AG04449 (cell line): ENCODE measurements around the gene DENND1A.

Source experiments
- CTCF ChIA-PET: fragments of 350-600 bp; formaldehyde crosslinking; extraction: SDS; loops from one replicate; lab custom pipeline; 2021; ENCODE audit warnings: antibody characterized with exemption; lab: Yijun Ruan, JAX
- POLR2A ChIA-PET: fragments of 400-600, 350-600 bp; formaldehyde crosslinking; extraction: SDS; loops from one replicate; lab custom pipeline; 2020; ENCODE audit warnings: antibody characterized with exemption, inconsistent platforms; lab: Yijun Ruan, JAX
- DNase-seq: peaks from one replicate; pipeline ENCODE4 v3.0.0-alpha.2; 2010; ENCODE audit warnings: low read depth, low spot score
- H3K4me3 ChIP-seq: 2 replicates; pipeline ENCODE4 v1.5.1; 2011; ENCODE audit warnings: low read depth, mild to moderate bottlenecking, control low read depth, low read length
- CTCF ChIP-seq: IDR thresholded peaks from one replicate; pipeline ENCODE4 v1.5.1; 2011; ENCODE audit warnings: mild to moderate bottlenecking, moderate library complexity, low read length, control low read depth, inconsistent platforms; ENCODE audit not compliant: insufficient read depth; ENCODE audit errors: missing control alignments

Gene DENND1A

DNA sequence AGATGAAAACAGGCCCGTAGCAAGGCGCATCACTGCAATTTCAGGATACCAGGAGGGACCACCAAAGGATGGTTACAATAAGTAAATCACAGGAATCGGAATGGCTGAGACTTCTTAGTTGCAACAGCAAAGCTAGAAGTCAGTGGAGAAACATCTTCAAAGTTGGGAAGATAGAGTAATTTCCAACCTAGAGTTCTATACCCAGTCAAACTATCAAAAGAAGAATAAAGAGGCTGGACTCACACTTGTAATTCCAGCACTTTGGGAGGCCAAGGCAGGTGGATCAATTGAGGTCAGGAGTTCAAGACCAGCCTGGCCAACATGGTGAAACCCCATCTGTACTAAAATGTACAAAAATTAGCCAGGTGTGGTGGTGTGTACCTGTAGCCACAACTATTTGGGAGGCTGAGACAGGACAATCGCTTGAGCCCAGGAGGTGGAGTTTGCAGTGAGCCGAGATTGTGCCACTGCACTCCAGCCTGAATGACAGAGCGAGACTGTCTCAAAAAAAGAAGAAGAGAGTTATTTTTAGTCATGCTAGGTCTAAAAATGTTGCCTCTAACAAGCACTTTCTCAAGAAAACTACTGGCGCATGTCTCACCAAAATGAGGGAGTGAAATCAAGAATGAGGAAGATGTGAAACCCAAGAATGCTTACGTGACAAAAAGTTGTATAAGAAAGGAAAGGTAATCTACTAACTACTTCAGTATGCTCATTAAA is 267.7 kb downstream of the DENND1A start:
- ChIA-PET CTCF (no interaction called here), POLR2A (no interaction called here)
- H3K4me3 ChIP-seq = no peak overlapping the region
- no peak for TF ChIP-seq CTCF
- no peak for DNase-seq

DNA sequence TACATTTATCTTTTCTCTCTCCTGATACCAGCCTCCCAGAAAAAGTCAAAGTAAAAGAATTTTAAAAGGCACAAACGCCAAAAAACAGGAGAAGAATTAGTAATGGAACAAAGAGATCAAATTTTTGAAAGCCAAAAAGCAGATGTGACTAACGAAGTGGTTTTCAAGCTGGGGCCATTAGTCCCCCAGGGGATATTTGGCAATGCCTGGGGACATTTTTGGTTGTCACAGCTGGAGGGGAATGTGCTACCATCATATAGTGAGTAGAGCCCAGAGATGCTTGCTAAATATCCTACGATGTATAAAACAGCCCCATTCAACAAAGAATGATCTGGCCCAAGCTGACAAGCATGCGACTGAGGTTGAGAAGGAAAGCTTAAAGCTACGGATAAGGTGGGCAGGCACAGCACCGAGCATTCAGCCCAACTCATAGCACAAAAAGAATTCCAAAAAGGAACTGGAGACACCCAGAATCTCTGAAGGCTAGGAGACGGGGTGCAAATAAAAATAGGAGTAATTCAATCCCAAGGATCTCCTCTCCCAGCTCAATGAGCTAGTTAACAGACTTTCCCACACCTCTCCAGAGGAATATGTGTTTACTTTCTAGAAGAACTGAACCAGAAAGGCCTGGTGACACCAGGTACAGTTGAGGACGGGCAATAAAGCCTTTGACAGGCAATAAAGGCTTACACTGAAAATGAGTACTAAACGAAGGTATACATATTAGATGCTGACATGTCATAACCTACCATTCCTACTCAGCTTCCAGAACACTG is 269.0 kb downstream of the DENND1A start:
- no peak for TF ChIP-seq CTCF
- ChIA-PET POLR2A (no interaction called here), CTCF (no interaction called here)
- no peak for DNase-seq
- H3K4me3 ChIP-seq = no peak overlapping the region

- no peak for TF ChIP-seq CTCF
- ChIA-PET CTCF (no interaction called here), POLR2A (no interaction called here)
- no peak for DNase-seq
- H3K4me3 ChIP-seq = no peak overlapping the region
These were observed 270.6 kb downstream of the DENND1A start for GRCh38 chr9:123659358-123659757.

DNA sequence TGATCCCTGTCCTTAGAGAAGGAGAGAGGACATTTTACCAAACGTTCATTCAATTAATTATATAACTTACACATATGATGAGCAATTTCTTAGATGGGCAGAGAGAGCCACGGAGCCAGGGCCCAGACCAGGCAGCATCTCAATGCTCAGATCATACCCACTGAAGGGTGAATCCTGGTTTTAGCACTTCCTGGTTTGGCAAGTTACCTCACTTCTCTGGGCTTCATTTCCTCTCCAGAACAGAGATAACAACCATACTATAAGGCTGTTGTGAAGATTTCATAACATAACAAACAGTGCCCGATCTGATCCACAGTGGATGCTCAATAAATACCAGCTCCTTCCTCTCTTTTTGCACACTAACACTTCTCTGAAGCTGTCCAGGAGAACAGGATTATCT is 271.1 kb downstream of the DENND1A start:
- CTCF ChIA-PET = no interaction called here
- H3K4me3 ChIP-seq = no peak overlapping the region
- DNase-seq = no peak
- POLR2A ChIA-PET = no interaction called here
- TF ChIP-seq CTCF = no peak

- ChIA-PET POLR2A (no interaction called here), CTCF (no interaction called here)
- DNase-seq = no peak
- no peak for TF ChIP-seq CTCF
- no peak overlapping the region for H3K4me3 ChIP-seq
These were observed 272.0 kb downstream of the DENND1A start for GRCh38 chr9:123657941-123658340.

- CTCF ChIA-PET = no interaction called here
- H3K4me3 ChIP-seq = no peak overlapping the region
- no peak for DNase-seq
- TF ChIP-seq CTCF = no peak
- POLR2A ChIA-PET = no interaction called here
These were observed 272.8 kb downstream of the DENND1A start for GRCh38 chr9:123657099-123657498.
